Panc1 (cell line): ENCODE measurements around the gene AARS2. TPM values are rescaled to one million over a fixed set of nuclear protein-coding genes. Genes with fewer than 3 reads are reported as not detected.

Source experiments
- ATAC-seq: fragments of 200-7000 bp; cut with Tn5 transposase; 2 replicates; pipeline ENCODE4 v1.9.1; 2020; ENCODE audit warnings: mild to moderate bottlenecking, moderate library complexity
- BruUV-seq: library from RNA; stranded (reverse); fragments of 400-500 nt; replicated peaks from 2 replicates; lab custom pipeline; 2021; lab: Mats Ljungman, UMichigan
- CTCF ChIA-PET: fragments of 300-600 bp; sonication (Branson Sonifier 250); formaldehyde crosslinking; loops from one replicate; lab custom pipeline; 2022; ENCODE audit warnings: antibody characterized with exemption; lab: Charles Lee
- POLR2A ChIA-PET: fragments of 300-600 bp; sonication (Branson Sonifier 250); formaldehyde crosslinking; loops from one replicate; lab custom pipeline; 2022; ENCODE audit warnings: antibody characterized with exemption; lab: Charles Lee
- DNase-seq: peaks from one replicate; pipeline ENCODE4 v3.0.0-alpha.2; 2010; ENCODE audit warnings: low read depth, low spot score
- H3K27ac ChIP-seq: 2 replicates; pipeline ENCODE4 v1.5.1; 2011; ENCODE audit warnings: mild to moderate bottlenecking, low read length, inconsistent platforms
- H3K27me3 ChIP-seq: fragments of 200-500 bp; sonication (Bioruptor generic); 2 replicates; pipeline ENCODE4 v1.6.0; 2014; ENCODE audit warnings: low read length, inconsistent platforms; ENCODE audit not compliant: control insufficient read depth, insufficient read depth
- H3K36me3 ChIP-seq: fragments of 200-500 bp; sonication (Bioruptor generic); 2 replicates; pipeline ENCODE4 v1.5.1; 2014; ENCODE audit warnings: inconsistent platforms, mild to moderate bottlenecking, low read length, moderate library complexity; ENCODE audit not compliant: control insufficient read depth, insufficient read depth
- H3K4me1 ChIP-seq: 2 replicates; pipeline ENCODE4 v1.5.1; 2011; ENCODE audit warnings: inconsistent platforms, mild to moderate bottlenecking, low read length, moderate library complexity; ENCODE audit not compliant: control insufficient read depth, insufficient read depth
- H3K4me3 ChIP-seq, 2 experiments: 2 replicates each; pipeline ENCODE4 v1.5.1; 2011 to 2012; ENCODE audit warnings: low read depth in 2 of 2, low read length in 2 of 2, mild to moderate bottlenecking in 2 of 2, inconsistent platforms in 1 of 2, moderate library complexity in 1 of 2
- H3K9me3 ChIP-seq: fragments of 200-500 bp; sonication (Bioruptor generic); 2 replicates; pipeline ENCODE4 v1.5.1; 2014; ENCODE audit warnings: low read depth, mild to moderate bottlenecking, inconsistent platforms, low read length, moderate library complexity; ENCODE audit not compliant: control insufficient read depth, insufficient read depth
- POLR2AphosphoS5 ChIP-seq: IDR thresholded peaks from 2 replicates; pipeline ENCODE4 v1.6.1; 2012; ENCODE audit warnings: mild to moderate bottlenecking, low read depth, low read length, moderate library complexity
- SIN3A ChIP-seq: IDR thresholded peaks from 2 replicates; pipeline ENCODE4 v1.6.1; 2012; ENCODE audit warnings: low read depth, mild to moderate bottlenecking, low read length, moderate library complexity, borderline replicate concordance; ENCODE audit not compliant: insufficient read depth
- TCF7L2 ChIP-seq: IDR thresholded peaks from 2 replicates; pipeline ENCODE4 v1.6.1; 2011; ENCODE audit warnings: mild to moderate bottlenecking, low read depth, low read length, inconsistent platforms
- in situ Hi-C: cut with HindIII; loops from 2 replicates; pipeline ENCODE4 v1.10.0; 2016; ENCODE audit warnings: low sequenced_read_pairs, low pct_unique_long_range_greater_than_20kb
- intact Hi-C: fragments of 100-400 bp; cut with micrococcal nuclease; formaldehyde crosslinking; loops from one replicate; pipeline ENCODE4 v1.10.0; 2022; ENCODE audit not compliant: unreplicated experiment
- total RNA-seq: library from RNA; stranded (reverse); gene quantifications from one replicate; pipeline ENCODE4 v1.2.1, GENCODE V29; 2021; ENCODE audit not compliant: unreplicated experiment
- TF ChIP-seq, protein P1 (sequence below), 2 experiments: IDR thresholded peaks; 2 replicates each; pipeline ENCODE4 v1.6.1; 2011 to 2012; ENCODE audit warnings: low read depth in 2 of 2, control low read depth in 1 of 2, low read length in 1 of 2, mild to moderate bottlenecking in 1 of 2, moderate library complexity in 1 of 2; ENCODE audit not compliant: insufficient read depth in 1 of 2
- TF ChIP-seq, protein P2 (sequence below): fragments of 450-650 bp; IDR thresholded peaks from 2 replicates; pipeline ENCODE4 v1.5.1; 2017; ENCODE audit warnings: mild to moderate bottlenecking

The AARS2 gene
- total RNA-seq, 1 experiment from 2014 or later, result 13.1 TPM

DNA sequence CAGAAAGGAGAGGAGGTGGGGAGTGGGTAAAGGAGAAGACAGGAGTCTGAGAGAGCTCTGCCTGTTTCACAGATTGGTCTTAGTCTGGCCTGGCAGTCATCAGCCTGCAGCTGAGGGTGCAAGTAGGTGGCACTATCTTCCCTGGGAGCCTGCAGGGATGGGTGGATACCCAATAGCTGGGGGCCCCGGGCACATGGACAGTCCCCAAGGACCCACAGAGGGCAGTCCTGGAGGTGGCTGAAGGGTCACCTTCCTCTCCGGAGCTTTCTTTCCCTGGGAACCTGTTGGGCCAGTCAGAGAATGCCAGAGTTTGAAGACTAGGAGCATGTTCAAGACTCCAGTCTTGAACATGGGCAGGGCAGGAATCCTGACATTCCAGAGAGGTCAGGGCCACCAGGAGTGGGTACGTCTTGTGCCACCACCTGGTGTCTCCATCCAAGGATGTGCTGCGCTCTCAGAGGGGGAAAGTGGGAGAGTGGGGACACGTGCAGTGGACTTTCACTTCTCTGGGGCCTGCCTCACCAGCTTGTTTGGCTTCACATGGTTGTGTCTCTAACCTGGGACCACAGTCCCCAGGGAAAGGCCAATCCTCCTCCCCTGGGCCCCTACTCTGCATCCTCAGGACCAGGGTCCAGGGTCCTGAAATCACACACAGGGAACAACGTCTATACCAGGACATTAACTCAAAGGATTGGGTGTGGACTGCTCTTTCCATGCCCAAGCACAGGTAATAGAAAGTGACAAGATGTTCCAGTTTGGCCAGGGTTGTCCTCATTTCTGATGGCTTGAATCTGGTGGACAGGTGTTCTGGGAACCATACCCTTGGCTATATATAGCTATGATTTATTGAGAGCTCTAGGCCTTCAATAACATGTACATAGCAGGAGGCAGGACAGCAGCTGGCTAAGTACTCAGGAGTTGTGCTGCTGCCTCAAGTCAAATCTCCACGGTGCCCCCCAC lies 18.0 kb downstream of the AARS2 start:
- no peak for ATAC-seq
- POLR2A ChIA-PET, result interaction anchor here (0.7 kb wide), 1 partner anchor 45 kb away, joined by 11 read pairs; no protein-coding TSS in a partner anchor
- intact Hi-C loops, result no loop called here

GRCh38 chr6:44292661-44293365 lies 20.3 kb downstream of the AARS2 start:
- no peaks in the 10 kb centered on the region for H3K36me3 ChIP-seq
- intact Hi-C loops (no loop called here), in situ Hi-C loops (no loop called here)
- ATAC-seq (no peak), DNase-seq (no peak)
- POLR2A ChIA-PET, result no interaction called here
- H3K27me3 ChIP-seq, result peaks cover 19% of the 10 kb centered on the region
- H3K27ac ChIP-seq, result no peak overlapping the region
- no peaks in the 10 kb centered on the region for H3K9me3 ChIP-seq
- BruUV-seq, result no TSS peak
- no peak overlapping the region for H3K4me3 ChIP-seq
- no peak for TF ChIP-seq TCF7L2
- no peak for TF ChIP-seq SIN3A
- TF ChIP-seq, protein P1, sequence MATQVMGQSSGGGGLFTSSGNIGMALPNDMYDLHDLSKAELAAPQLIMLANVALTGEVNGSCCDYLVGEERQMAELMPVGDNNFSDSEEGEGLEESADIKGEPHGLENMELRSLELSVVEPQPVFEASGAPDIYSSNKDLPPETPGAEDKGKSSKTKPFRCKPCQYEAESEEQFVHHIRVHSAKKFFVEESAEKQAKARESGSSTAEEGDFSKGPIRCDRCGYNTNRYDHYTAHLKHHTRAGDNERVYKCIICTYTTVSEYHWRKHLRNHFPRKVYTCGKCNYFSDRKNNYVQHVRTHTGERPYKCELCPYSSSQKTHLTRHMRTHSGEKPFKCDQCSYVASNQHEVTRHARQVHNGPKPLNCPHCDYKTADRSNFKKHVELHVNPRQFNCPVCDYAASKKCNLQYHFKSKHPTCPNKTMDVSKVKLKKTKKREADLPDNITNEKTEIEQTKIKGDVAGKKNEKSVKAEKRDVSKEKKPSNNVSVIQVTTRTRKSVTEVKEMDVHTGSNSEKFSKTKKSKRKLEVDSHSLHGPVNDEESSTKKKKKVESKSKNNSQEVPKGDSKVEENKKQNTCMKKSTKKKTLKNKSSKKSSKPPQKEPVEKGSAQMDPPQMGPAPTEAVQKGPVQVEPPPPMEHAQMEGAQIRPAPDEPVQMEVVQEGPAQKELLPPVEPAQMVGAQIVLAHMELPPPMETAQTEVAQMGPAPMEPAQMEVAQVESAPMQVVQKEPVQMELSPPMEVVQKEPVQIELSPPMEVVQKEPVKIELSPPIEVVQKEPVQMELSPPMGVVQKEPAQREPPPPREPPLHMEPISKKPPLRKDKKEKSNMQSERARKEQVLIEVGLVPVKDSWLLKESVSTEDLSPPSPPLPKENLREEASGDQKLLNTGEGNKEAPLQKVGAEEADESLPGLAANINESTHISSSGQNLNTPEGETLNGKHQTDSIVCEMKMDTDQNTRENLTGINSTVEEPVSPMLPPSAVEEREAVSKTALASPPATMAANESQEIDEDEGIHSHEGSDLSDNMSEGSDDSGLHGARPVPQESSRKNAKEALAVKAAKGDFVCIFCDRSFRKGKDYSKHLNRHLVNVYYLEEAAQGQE (IDR thresholded peaks at IDR 0.05; ENCODE audit: insufficient read depth in 1 of 2, low read depth in 2 of 2, low read length in 1 of 2), result no peak
- TF ChIP-seq, protein P2, sequence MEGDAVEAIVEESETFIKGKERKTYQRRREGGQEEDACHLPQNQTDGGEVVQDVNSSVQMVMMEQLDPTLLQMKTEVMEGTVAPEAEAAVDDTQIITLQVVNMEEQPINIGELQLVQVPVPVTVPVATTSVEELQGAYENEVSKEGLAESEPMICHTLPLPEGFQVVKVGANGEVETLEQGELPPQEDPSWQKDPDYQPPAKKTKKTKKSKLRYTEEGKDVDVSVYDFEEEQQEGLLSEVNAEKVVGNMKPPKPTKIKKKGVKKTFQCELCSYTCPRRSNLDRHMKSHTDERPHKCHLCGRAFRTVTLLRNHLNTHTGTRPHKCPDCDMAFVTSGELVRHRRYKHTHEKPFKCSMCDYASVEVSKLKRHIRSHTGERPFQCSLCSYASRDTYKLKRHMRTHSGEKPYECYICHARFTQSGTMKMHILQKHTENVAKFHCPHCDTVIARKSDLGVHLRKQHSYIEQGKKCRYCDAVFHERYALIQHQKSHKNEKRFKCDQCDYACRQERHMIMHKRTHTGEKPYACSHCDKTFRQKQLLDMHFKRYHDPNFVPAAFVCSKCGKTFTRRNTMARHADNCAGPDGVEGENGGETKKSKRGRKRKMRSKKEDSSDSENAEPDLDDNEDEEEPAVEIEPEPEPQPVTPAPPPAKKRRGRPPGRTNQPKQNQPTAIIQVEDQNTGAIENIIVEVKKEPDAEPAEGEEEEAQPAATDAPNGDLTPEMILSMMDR, result no peak
- TF ChIP-seq POLR2AphosphoS5, result no peak
- peaks cover 4% of the 10 kb centered on the region; the same call in 1 of the 2 replicates for H3K4me1 ChIP-seq
- CTCF ChIA-PET, result no interaction called here

More for the DNA sequence above, 18.0 kb downstream of the AARS2 start:
- CTCF ChIA-PET, result interaction anchor here (0.8 to 1.0 kb wide), 2 partner anchors 10 to 18 kb away, joined by 4 read pairs; partner anchors contain the start of gene AARS2
- H3K27ac ChIP-seq, result no peak overlapping the region
- no peaks in the 10 kb centered on the region for H3K9me3 ChIP-seq
- TF ChIP-seq TCF7L2, result no peak
- TF ChIP-seq SIN3A, result no peak
- TF ChIP-seq, protein P1 (IDR thresholded peaks at IDR 0.05; ENCODE audit: insufficient read depth in 1 of 2, low read depth in 2 of 2, low read length in 1 of 2), result no peak
- TF ChIP-seq POLR2AphosphoS5, result no peak
- TF ChIP-seq, protein P2, result no peak
- H3K4me3 ChIP-seq, result no peak overlapping the region
- in situ Hi-C loops, result no loop called here
- peaks cover 8% of the 10 kb centered on the region; the same call in 1 of the 2 replicates for H3K4me1 ChIP-seq
- DNase-seq, result no peak
- H3K27me3 ChIP-seq, result peaks cover 15% of the 10 kb centered on the region
- no peaks in the 10 kb centered on the region for H3K36me3 ChIP-seq
- no TSS peak for BruUV-seq
